CD4-positive, alpha-beta T cell (primary cell): Measurements from ENCODE around the gene STARD5. TPM values are rescaled to one million over a fixed set of nuclear protein-coding genes. Genes with fewer than 3 reads are reported as not detected.

Experiments used
- ATAC-seq: fragments of 200-7000 bp; cut with Tn5 transposase; one replicate; pipeline ENCODE4 v1.10.0; 2022; ENCODE audit warnings: mild to moderate bottlenecking; ENCODE audit not compliant: poor library complexity
- CTCF ChIA-PET: fragments of 350-600 bp; sonication (Branson Sonifier 250); formaldehyde crosslinking; loops from one replicate; lab custom pipeline; 2021; ENCODE audit warnings: antibody characterized with exemption, inconsistent platforms; lab: Charles Lee
- POLR2A ChIA-PET: fragments of 350-600 bp; sonication (Branson Sonifier 250); formaldehyde crosslinking; loops from one replicate; lab custom pipeline; 2021; ENCODE audit warnings: antibody characterized with exemption, inconsistent platforms; lab: Charles Lee
- DNase-seq, 14 experiments: peaks; one replicate each; pipeline ENCODE4 v3.0.0-alpha.2; 2013 to 2020; ENCODE audit warnings: mixed read lengths in 2 of 14
- H3K27ac ChIP-seq, 2 donors: one replicate each; pipeline versions ENCODE4 v1.5.1 to v1.7.0; 2013; ENCODE audit warnings: low read length in 2 of 2, low read depth in 1 of 2, mild to moderate bottlenecking in 1 of 2
- H3K27me3 ChIP-seq, 2 experiments: 1 replicate in 1 of 2; 2 replicates in 1 of 2; pipeline versions ENCODE4 v1.6.1 to v1.7.0; 2013; ENCODE audit warnings: low read length in 2 of 2, control low read depth in 1 of 2, mild to moderate bottlenecking in 1 of 2, moderate library complexity in 1 of 2; ENCODE audit not compliant: insufficient read depth in 2 of 2, control insufficient read depth in 1 of 2
- H3K36me3 ChIP-seq: one replicate; pipeline ENCODE4 v1.6.1; 2013; ENCODE audit warnings: low read length, control low read depth; ENCODE audit not compliant: insufficient read depth
- H3K4me1 ChIP-seq: one replicate; pipeline ENCODE4 v1.6.1; 2013; ENCODE audit warnings: low read length, control low read depth; ENCODE audit not compliant: insufficient read depth
- H3K4me3 ChIP-seq: one replicate; pipeline ENCODE4 v1.5.1; 2013; ENCODE audit warnings: mild to moderate bottlenecking, low read length, moderate library complexity
- H3K9me3 ChIP-seq, 2 experiments: 1 replicate in 1 of 2; 2 replicates in 1 of 2; pipeline versions ENCODE4 v1.6.1 to v1.7.0; 2013; ENCODE audit warnings: low read length in 2 of 2, mild to moderate bottlenecking in 2 of 2, control low read depth in 1 of 2, moderate library complexity in 1 of 2; ENCODE audit not compliant: control insufficient read depth in 1 of 2, insufficient read depth in 1 of 2
- H3K27ac Mint-ChIP-seq: one replicate; pipeline ENCODE4 v1.8.0; 2020; ENCODE audit warnings: mixed read lengths
- H3K27me3 Mint-ChIP-seq: one replicate; pipeline ENCODE4 v1.8.0; 2021; ENCODE audit warnings: mixed read lengths
- H3K36me3 Mint-ChIP-seq: one replicate; pipeline ENCODE4 v1.8.0; 2021; ENCODE audit warnings: low read depth, mixed read lengths
- H3K4me1 Mint-ChIP-seq: one replicate; pipeline ENCODE4 v1.8.0; 2021; ENCODE audit warnings: low read depth, mixed read lengths
- H3K4me3 Mint-ChIP-seq: one replicate; pipeline ENCODE4 v1.8.0; 2020; ENCODE audit warnings: mild to moderate bottlenecking, mixed read lengths
- H3K9me3 Mint-ChIP-seq: one replicate; pipeline ENCODE4 v1.8.0; 2020; ENCODE audit warnings: mixed read lengths
- CTCF ChIP-seq: fragments of 200-600 bp; IDR thresholded peaks from one replicate; pipeline ENCODE4 v1.8.0; 2022; ENCODE audit warnings: antibody characterized with exemption, mild to moderate bottlenecking
- intact Hi-C, 2 experiments: fragments of 100-400 bp; cut with DNase I in 1 of 2; cut with micrococcal nuclease in 1 of 2; formaldehyde crosslinking; loops; one replicate each; pipeline versions ENCODE4 v1.15.1 to v1.9.0; 2023 to 2025; cut with DNase I, micrococcal nuclease
- total RNA-seq, 174 experiments: library from RNA in 2 of 174; stranded (reverse) in 2 of 174; gene quantifications; one replicate each; pipeline ENCODE4 v1.2.3 and lab custom pipeline; 2021 to 2026

The STARD5 gene
- total RNA-seq, 2 experiments from 2014 or later: 9.7 to 9.8 TPM

DNA sequence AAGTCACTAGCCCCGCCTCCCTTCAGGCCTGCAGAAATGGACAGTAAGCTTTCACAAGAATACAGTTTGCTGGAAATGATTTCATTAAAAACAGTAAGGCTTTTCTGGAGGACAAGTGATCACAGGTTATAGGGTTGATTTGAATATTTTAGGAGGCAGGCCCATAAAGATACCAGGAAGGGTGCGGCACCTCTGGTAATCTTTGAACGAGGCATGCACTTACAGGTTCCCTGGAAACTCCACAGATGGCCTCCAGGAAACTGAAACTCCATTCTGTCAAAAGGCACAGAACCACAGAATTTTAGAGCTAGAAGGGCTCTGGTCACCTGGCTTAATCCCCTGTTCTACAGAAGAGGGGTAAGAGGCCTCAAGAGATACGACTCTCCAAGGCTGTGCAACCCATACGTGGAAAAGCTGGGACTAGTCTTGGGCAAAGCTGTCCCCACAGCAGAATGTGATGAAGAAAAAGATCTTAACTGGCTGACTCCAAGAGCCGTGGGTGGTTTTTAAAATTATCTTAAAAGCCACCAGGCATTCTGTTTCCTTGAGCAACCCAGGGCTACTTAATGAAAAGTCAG is 1.2 kb downstream of the STARD5 start:
- H3K27me3 ChIP-seq: no peaks in the 10 kb centered on the region
- H3K27me3 Mint-ChIP-seq: no peaks in the 10 kb centered on the region
- peaks cover 28% of the 10 kb centered on the region for H3K4me1 ChIP-seq
- DNase-seq (no peak), ATAC-seq (no peak)
- no peaks in the 10 kb centered on the region for H3K9me3 ChIP-seq
- no peak for TF ChIP-seq CTCF
- peaks cover 32% of the 10 kb centered on the region for H3K36me3 Mint-ChIP-seq
- CTCF ChIA-PET: interaction anchor here (1.5 kb wide), 1 partner anchor 57 kb away, joined by 9 read pairs; no protein-coding TSS in a partner anchor
- H3K36me3 ChIP-seq: peaks cover 22% of the 10 kb centered on the region
- H3K4me3 ChIP-seq: no peak overlapping the region
- no peak overlapping the region for H3K27ac ChIP-seq
- intact Hi-C loops: loop anchor here (2.0 to 5.0 kb wide), 3 partner anchors 24 to 335 kb away; partner anchors contain the start of gene MESD (in 1 of the 2)
- H3K4me3 Mint-ChIP-seq: peak overlapping the region; percentile 74
- POLR2A ChIA-PET: interaction anchor here (1.2 to 8.2 kb wide), 7 partner anchors 14 to 43 kb away, joined by 3 to 71 read pairs (median 8); no protein-coding TSS in a partner anchor
- H3K27ac Mint-ChIP-seq: peak overlapping the region; percentile 71
- peaks cover 63% of the 10 kb centered on the region for H3K4me1 Mint-ChIP-seq
- no peaks in the 10 kb centered on the region for H3K9me3 Mint-ChIP-seq

GRCh38 chr15:81321667-81322066 is 2.3 kb downstream of the STARD5 start:
- Histone ChIP-seq H3K9me3 (no peaks in the 10 kb centered on the region), H3K4me1 (peaks cover 35% of the 10 kb centered on the region), H3K36me3 (peaks cover 28% of the 10 kb centered on the region), H3K27ac (no peak overlapping the region), H3K4me3 (no peak overlapping the region), H3K27me3 (no peaks in the 10 kb centered on the region)
- no peaks in the 10 kb centered on the region for H3K9me3 Mint-ChIP-seq
- CTCF ChIA-PET: interaction anchor here (1.6 kb wide), 1 partner anchor 30 kb away, joined by 3 read pairs; no protein-coding TSS in a partner anchor
- peaks cover 43% of the 10 kb centered on the region for H3K36me3 Mint-ChIP-seq
- DNase-seq (no peak), ATAC-seq (no peak)
- intact Hi-C loops: loop anchor here (1.0 to 5.0 kb wide), 4 partner anchors 8 to 334 kb away; partner anchors contain the start of gene MESD (in 1 of the 2)
- peak overlapping the region; percentile 74 for H3K4me3 Mint-ChIP-seq
- H3K27ac Mint-ChIP-seq: peak overlapping the region; percentile 71
- POLR2A ChIA-PET: interaction anchor here (1.1 to 8.2 kb wide), 4 partner anchors 13 to 42 kb away, joined by 4 to 71 read pairs (median 19); no protein-coding TSS in a partner anchor
- no peaks in the 10 kb centered on the region for H3K27me3 Mint-ChIP-seq
- H3K4me1 Mint-ChIP-seq: peaks cover 62% of the 10 kb centered on the region
- no peak for TF ChIP-seq CTCF

- no peak for ATAC-seq
- Mint-ChIP-seq H3K4me3 (no peak overlapping the region), H3K4me1 (peaks cover 77% of the 10 kb centered on the region), H3K27me3 (no peaks in the 10 kb centered on the region), H3K27ac (peak overlapping the region; percentile 92), H3K9me3 (no peaks in the 10 kb centered on the region), H3K36me3 (peaks cover 76% of the 10 kb centered on the region)
- CTCF ChIA-PET: no interaction called here
- no peaks in the 10 kb centered on the region for H3K9me3 ChIP-seq
- intact Hi-C loops: no loop called here
- peak overlapping the region in 1 of 2 donors; percentile 29 for H3K27ac ChIP-seq
- POLR2A ChIA-PET: interaction anchor here (0.9 to 2.4 kb wide), 5 partner anchors 9 to 23 kb away, joined by 3 to 11 read pairs (median 4); no protein-coding TSS in a partner anchor
- H3K4me1 ChIP-seq: peaks cover 50% of the 10 kb centered on the region
- TF ChIP-seq CTCF: no peak
- no peak for DNase-seq
- H3K4me3 ChIP-seq: no peak overlapping the region
- no peaks in the 10 kb centered on the region for H3K27me3 ChIP-seq
- H3K36me3 ChIP-seq: peaks cover 50% of the 10 kb centered on the region
Measured at GRCh38 chr15:81317642-81318017, 6.3 kb downstream of the STARD5 start.
